ENCODE results near the gene GALK2.

GALK2 gene

GRCh38 chr15:49366496-49366895 lies 196.4 kb downstream of the GALK2 start:
- DNase-seq: no peak

GRCh38 chr15:49370782-49371181 lies 200.7 kb downstream of the GALK2 start:
- no peak for DNase-seq

- DNase-seq: no peak
Observed at GRCh38 chr15:49372366-49372765, 202.3 kb downstream of the GALK2 start.

GRCh38 chr15:49379996-49380395 lies 209.9 kb downstream of the GALK2 start:
- no peak for DNase-seq

DNA sequence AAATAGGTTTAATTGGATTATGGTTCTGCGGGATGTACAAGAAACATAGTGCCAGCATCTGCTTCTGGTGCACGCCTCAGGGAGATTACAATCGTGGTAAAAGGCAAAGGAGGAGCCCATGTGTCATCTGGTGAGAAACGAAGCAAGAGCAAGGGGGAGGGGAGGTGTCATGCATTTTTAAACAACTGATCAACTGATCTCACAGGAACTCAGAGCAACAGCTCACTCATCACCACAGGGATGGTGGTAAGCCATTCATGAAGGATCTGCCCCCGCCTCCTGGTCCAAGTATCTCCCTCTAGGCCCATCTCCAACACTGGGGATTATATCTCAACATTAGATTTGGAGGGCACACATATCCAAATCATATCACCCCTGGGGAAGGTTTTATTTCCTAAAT lies 210.9 kb downstream of the GALK2 start:
- DNase-seq: no peak
